Activated CD4-positive, alpha-beta T cell treated with anti-CD3 and anti-CD28 coated beads, Interleukin-2, amount 50 U/mL, for 48 hours (primary cell): ENCODE data around the gene RAB17.

Source experiments
- DNase-seq, 2 experiments: peaks; one replicate each; pipeline ENCODE4 v3.0.0-alpha.2; 2020

Gene RAB17

GRCh38 chr2:237575869-237576862 is 14.4 kb downstream of the RAB17 start:
- DNase-seq: no peak

- DNase-seq: no peak
Measured at GRCh38 chr2:237574894-237575868, 15.4 kb downstream of the RAB17 start.

- DNase-seq: no peak
Measured at GRCh38 chr2:237574467-237574866, 16.1 kb downstream of the RAB17 start.

GRCh38 chr2:237573721-237574415 is 16.7 kb downstream of the RAB17 start:
- DNase-seq: no peak

GRCh38 chr2:237572742-237573101 is 17.8 kb downstream of the RAB17 start:
- DNase-seq: no peak

GRCh38 chr2:237572021-237572741 is 18.4 kb downstream of the RAB17 start:
- peak; percentile 92 to 94 for DNase-seq

- no peak for DNase-seq
Measured at GRCh38 chr2:237571551-237571950, 19.0 kb downstream of the RAB17 start.

GRCh38 chr2:237570776-237571335 is 19.7 kb downstream of the RAB17 start:
- no peak for DNase-seq

GRCh38 chr2:237569896-237570295 is 20.6 kb downstream of the RAB17 start:
- no peak for DNase-seq

GRCh38 chr2:237569041-237569440 is 21.5 kb downstream of the RAB17 start:
- DNase-seq: no peak

GRCh38 chr2:237568121-237568660 is 22.3 kb downstream of the RAB17 start:
- no peak for DNase-seq

GRCh38 chr2:237567276-237568029 is 23.1 kb downstream of the RAB17 start:
- no peak for DNase-seq

- no peak for DNase-seq
Measured at GRCh38 chr2:237566401-237567235, 23.9 kb downstream of the RAB17 start, which contains the start of gene PRLH. Gene PRLH, plus strand, starts transcription at chr2:237566574. Its CDS starts 0 bp downstream, at chr2:237566574.

- no peak for DNase-seq
Measured at GRCh38 chr2:237565974-237566373, 24.6 kb downstream of the RAB17 start.

GRCh38 chr2:237564526-237565131 is 25.9 kb downstream of the RAB17 start:
- DNase-seq: no peak

- DNase-seq: no peak
Measured at GRCh38 chr2:237563816-237564215, 26.7 kb downstream of the RAB17 start.

GRCh38 chr2:237561221-237561620 is 29.3 kb downstream of the RAB17 start:
- DNase-seq: no peak

- DNase-seq: no peak
Measured at GRCh38 chr2:237558961-237559641, 31.4 kb downstream of the RAB17 start.

- DNase-seq: no peak
Measured at GRCh38 chr2:237557633-237558015, 32.9 kb downstream of the RAB17 start.
